Stimulated activated naive B cell treated with anti-CD40 and anti-IgM and Interleukin-4, amounts not matched to agents 10 μg/mL and 1 μg/mL and 100 μg/mL, for 72 hours (primary cell): ENCODE results near the gene NFYC.

Experiments
- ATAC-seq, 2 donors: fragments of 150-1000 bp; cut with Tn5 transposase; replicated peaks; 2 replicates each; pipeline ENCODE4 v1.10.0; 2021; ENCODE audit warnings: moderate library complexity in 1 of 2
- DNase-seq: peaks from one replicate; pipeline ENCODE4 v3.0.0; 2021
- H3K27ac Mint-ChIP-seq: one replicate; pipeline ENCODE4 v1.8.0; 2022; ENCODE audit warnings: mild to moderate bottlenecking, mixed read lengths
- H3K27me3 Mint-ChIP-seq, 2 donors: one replicate each; pipeline ENCODE4 v1.8.0; 2022; ENCODE audit warnings: mixed read lengths in 2 of 2
- H3K36me3 Mint-ChIP-seq, 2 donors: one replicate each; pipeline ENCODE4 v1.8.0; 2022; ENCODE audit warnings: mixed read lengths in 2 of 2, mild to moderate bottlenecking in 1 of 2
- H3K4me1 Mint-ChIP-seq, 2 donors: one replicate each; pipeline ENCODE4 v1.8.0; 2022; ENCODE audit warnings: mixed read lengths in 2 of 2, mild to moderate bottlenecking in 1 of 2
- H3K4me3 Mint-ChIP-seq, 2 donors: one replicate each; pipeline ENCODE4 v1.8.0; 2022; ENCODE audit warnings: mild to moderate bottlenecking in 2 of 2, mixed read lengths in 2 of 2, moderate library complexity in 1 of 2
- H3K9me3 Mint-ChIP-seq, 2 donors: one replicate each; pipeline ENCODE4 v1.8.0; 2022; ENCODE audit warnings: mixed read lengths in 2 of 2, mild to moderate bottlenecking in 1 of 2

NFYC gene

DNA sequence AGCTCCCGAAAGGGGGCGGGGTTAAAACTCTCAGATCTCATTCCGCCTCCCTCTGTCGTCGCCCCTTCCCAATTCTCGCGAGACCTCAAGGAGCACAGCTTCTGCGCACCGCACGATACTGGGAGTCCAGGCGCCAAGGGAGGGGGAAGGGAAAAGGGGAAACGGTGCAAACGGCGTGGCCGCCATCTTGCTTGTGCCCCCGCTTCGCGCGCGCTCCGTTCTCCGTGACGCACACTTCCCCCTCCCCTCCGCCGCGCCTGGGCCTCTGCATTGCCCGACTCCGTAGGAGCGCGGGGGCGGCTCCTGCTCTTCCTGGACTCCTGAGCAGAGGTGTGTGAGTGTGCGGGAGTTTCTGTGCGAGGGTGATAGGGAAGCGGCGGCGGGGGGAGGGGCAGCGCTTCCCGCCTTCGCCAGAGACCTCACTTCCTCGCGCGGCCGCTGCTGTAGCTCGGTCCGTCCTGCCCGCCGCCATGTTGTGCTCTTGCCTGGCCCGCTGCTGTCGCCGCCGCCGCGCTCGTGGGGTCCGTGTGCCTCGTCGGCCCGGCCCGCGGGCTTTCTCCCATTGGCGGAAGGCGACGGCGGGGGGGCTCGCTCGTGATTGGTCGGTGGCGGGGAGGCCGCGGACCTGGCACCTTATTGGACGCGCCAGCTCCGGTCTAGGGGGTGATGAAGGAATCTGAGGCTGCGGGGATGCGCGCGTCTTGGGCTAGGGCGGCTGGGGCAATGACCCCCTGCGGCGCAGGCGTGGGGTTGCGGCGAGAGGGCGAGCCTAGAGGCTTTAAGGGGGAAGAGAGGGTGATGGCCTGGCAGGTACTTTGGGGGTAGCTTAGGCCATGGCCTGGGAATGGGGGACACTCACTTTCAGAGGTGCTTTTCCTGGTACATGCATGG is at the start of gene NFYC:
TSS of gene NFYC (plus strand) at position 167 of the 891 bp plus-strand sequence. CDS start 47,140 bp downstream, outside the sequence.
- DNase-seq (peak; percentile 97), ATAC-seq (peak; percentile 86 to 89)
- Mint-ChIP-seq H3K36me3 (peaks cover 12 to 29% of the 10 kb centered on the region in 2 donors), H3K4me1 (peaks cover 30 to 56% of the 10 kb centered on the region in 2 donors), H3K4me3 (peak within 1 kb of the TSS; percentile 85 to 91), H3K27ac (peak within 1 kb of the TSS; percentile 100), H3K27me3 (no peaks in the 10 kb centered on the region), H3K9me3 (peaks cover 0 to 3% of the 10 kb centered on the region in 2 donors)

DNA sequence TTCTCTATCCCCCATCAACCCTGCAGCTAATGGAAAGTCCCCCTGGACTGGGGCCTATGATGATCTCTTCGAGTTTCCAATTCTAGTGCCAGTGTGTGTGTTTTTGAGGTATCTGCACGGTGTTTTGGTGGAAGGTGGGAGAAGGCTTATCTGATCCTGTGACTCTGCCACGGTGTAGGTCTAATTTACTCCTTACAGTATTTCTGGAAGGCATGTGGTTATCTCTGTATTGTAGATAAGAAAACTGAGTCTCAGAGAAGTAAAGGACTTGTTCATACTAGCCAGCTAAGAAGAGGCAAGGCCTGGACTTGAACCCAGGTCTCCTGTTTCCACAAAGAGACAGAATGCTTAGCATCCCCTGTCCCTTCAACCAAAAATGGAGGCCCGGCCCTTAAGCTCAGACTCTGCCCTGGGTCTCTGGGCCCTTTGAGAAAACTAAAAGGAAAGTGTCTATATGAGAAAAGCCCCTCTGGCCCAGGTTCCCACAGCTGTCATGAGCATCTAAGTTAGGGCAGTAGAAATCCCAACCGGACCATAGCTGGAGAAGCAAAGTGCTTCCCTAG is 46.3 kb upstream of the NFYC start:
- no peak overlapping the region for H3K4me3 Mint-ChIP-seq

DNA sequence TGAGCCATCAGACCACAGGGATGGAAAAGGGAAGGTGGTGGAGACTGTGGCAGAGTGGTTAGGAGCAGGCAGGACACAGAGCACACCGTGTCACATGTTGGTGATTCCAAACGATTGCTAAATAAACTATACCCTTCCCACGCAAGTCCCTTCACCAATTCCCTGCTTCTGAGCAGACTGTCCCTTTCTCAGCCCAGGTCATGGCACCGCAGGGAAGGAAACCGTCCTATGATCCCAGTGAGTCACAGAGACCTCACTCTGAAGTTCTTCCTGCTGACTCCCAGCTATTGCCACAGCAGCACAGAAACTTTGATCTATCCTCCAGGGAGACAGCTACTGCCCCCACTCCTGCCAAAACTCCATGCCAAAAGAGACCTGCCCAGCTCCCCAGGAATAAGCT is 45.2 kb upstream of the NFYC start:
- no peaks in the 10 kb centered on the region for H3K9me3 Mint-ChIP-seq
- peaks cover 0 to 3% of the 10 kb centered on the region in 2 donors for H3K27me3 Mint-ChIP-seq
- H3K27ac Mint-ChIP-seq: no peak overlapping the region
- no peak for ATAC-seq
- H3K4me3 Mint-ChIP-seq: no peak overlapping the region
- DNase-seq: no peak
- peaks cover 0 to 6% of the 10 kb centered on the region in 2 donors for H3K4me1 Mint-ChIP-seq
- H3K36me3 Mint-ChIP-seq: no peaks in the 10 kb centered on the region

More for the DNA sequence above, 46.3 kb upstream of the NFYC start:
- ATAC-seq (no peak), DNase-seq (no peak)
- Mint-ChIP-seq H3K9me3 (no peaks in the 10 kb centered on the region), H3K27ac (no peak overlapping the region), H3K27me3 (peaks cover 0 to 3% of the 10 kb centered on the region in 2 donors), H3K36me3 (no peaks in the 10 kb centered on the region), H3K4me1 (peaks cover under 1 to 6% of the 10 kb centered on the region in 2 donors)

DNA sequence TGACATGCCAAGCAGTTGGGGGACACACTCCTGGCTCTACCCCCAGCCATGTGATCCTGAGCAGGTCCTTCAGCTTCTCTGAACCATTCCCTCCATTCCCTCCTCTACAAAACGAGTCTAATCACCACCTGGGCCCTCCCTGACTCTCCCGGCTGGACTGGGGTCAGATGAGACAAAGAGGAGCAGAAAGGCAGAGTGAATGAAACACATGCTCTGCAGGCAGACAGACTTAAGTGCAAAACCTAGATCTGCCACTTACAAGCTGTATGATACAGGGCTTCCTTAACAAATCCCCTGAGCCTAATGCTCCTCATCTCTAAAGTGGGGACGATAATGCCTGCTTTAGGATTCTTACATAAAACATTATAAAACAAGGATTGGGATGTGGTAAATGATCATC is 43.3 kb upstream of the NFYC start:
- no peaks in the 10 kb centered on the region for H3K36me3 Mint-ChIP-seq
- no peak for DNase-seq
- H3K27ac Mint-ChIP-seq: no peak overlapping the region
- no peak overlapping the region for H3K4me3 Mint-ChIP-seq
- H3K27me3 Mint-ChIP-seq: peaks cover 0 to 3% of the 10 kb centered on the region in 2 donors
- H3K4me1 Mint-ChIP-seq: peaks cover 0 to 6% of the 10 kb centered on the region in 2 donors
- H3K9me3 Mint-ChIP-seq: no peaks in the 10 kb centered on the region
- ATAC-seq: no peak

DNA sequence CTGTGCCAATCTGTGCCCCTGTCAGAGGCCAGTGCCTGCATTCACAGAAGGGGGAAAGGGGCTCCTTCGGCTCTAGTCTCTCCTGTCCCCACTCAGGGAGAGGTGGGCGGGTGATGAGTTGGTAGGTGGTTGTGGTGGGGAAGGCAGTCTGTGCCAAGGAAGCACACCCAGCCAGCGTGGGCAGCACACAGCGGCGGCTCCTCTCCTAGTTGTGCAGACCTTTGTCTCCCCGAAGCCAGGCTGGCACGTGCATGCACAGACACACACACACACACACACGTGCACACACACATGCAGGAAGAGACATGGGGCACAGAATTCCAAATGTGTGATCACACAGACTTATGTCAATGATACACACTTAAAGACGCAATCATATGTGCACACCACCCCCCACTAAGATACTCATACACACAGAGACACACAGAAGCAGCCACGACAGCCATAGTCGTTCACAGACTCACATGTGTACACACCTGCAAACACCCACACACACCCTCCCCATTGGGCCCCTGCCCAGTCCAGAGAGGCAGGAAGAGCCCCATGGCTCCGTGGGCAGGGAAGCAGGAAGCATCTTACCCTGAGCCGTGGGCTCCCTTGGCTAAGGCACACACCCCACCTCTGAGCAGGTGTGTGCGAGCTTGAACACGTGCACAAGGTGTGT is 42.4 kb upstream of the NFYC start:
- H3K36me3 Mint-ChIP-seq: no peaks in the 10 kb centered on the region
- ATAC-seq: no peak
- peak overlapping the region; percentile 32 for H3K27ac Mint-ChIP-seq
- no peaks in the 10 kb centered on the region for H3K9me3 Mint-ChIP-seq
- peaks cover 0 to 6% of the 10 kb centered on the region in 2 donors for H3K4me1 Mint-ChIP-seq
- H3K4me3 Mint-ChIP-seq: no peak overlapping the region
- H3K27me3 Mint-ChIP-seq: peaks cover under 1 to 3% of the 10 kb centered on the region in 2 donors
- no peak for DNase-seq

- Mint-ChIP-seq H3K27me3 (peaks cover 6 to 8% of the 10 kb centered on the region in 2 donors), H3K4me3 (no peak overlapping the region), H3K4me1 (peaks cover 1 to 9% of the 10 kb centered on the region in 2 donors), H3K9me3 (no peaks in the 10 kb centered on the region), H3K36me3 (no peaks in the 10 kb centered on the region), H3K27ac (peak overlapping the region; percentile 32)
- DNase-seq: no peak
- ATAC-seq: no peak
Observed at GRCh38 chr1:40649592-40649930, 41.9 kb upstream of the NFYC start.

GRCh38 chr1:40650075-40650474 is 41.4 kb upstream of the NFYC start:
- H3K4me1 Mint-ChIP-seq: peaks cover 2 to 12% of the 10 kb centered on the region in 2 donors
- peaks cover 9 to 10% of the 10 kb centered on the region in 2 donors for H3K27me3 Mint-ChIP-seq
- H3K4me3 Mint-ChIP-seq: no peak overlapping the region
- no peak overlapping the region for H3K27ac Mint-ChIP-seq
- no peaks in the 10 kb centered on the region for H3K36me3 Mint-ChIP-seq
- DNase-seq (no peak), ATAC-seq (peak; percentile 53 to 58)
- no peaks in the 10 kb centered on the region for H3K9me3 Mint-ChIP-seq

GRCh38 chr1:40651138-40651857 is 40.2 kb upstream of the NFYC start:
- no peak overlapping the region for H3K4me3 Mint-ChIP-seq
- H3K4me1 Mint-ChIP-seq: peaks cover 2 to 12% of the 10 kb centered on the region in 2 donors
- no peak overlapping the region for H3K27ac Mint-ChIP-seq
- H3K9me3 Mint-ChIP-seq: no peaks in the 10 kb centered on the region
- no peaks in the 10 kb centered on the region for H3K36me3 Mint-ChIP-seq
- DNase-seq: no peak
- no peak for ATAC-seq
- peaks cover 9 to 10% of the 10 kb centered on the region in 2 donors for H3K27me3 Mint-ChIP-seq

DNA sequence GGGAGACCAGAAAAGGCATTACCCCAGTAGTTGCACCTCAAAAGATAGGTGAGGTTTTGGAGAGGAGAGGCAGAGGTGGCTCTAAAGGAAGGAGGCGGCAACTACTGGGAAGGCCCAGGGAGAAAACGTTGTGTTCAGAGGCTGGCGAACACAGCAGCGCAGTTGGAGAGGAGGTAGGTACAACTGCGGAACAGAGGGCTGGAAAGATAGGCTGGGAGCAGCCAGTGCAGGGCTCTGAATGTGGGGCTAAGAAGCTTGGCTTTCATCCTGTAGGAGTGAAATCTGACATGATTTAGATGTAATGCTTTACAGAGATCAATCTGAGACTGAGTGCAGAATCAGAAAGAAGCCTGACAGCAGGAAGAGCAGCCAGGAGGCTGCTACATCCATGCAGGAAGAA is 39.0 kb upstream of the NFYC start:
- H3K4me3 Mint-ChIP-seq: no peak overlapping the region
- H3K4me1 Mint-ChIP-seq: peaks cover 2 to 12% of the 10 kb centered on the region in 2 donors
- H3K36me3 Mint-ChIP-seq: no peaks in the 10 kb centered on the region
- peaks cover 9 to 10% of the 10 kb centered on the region in 2 donors for H3K27me3 Mint-ChIP-seq
- no peak overlapping the region for H3K27ac Mint-ChIP-seq
- no peaks in the 10 kb centered on the region for H3K9me3 Mint-ChIP-seq
- DNase-seq (no peak), ATAC-seq (no peak)

DNA sequence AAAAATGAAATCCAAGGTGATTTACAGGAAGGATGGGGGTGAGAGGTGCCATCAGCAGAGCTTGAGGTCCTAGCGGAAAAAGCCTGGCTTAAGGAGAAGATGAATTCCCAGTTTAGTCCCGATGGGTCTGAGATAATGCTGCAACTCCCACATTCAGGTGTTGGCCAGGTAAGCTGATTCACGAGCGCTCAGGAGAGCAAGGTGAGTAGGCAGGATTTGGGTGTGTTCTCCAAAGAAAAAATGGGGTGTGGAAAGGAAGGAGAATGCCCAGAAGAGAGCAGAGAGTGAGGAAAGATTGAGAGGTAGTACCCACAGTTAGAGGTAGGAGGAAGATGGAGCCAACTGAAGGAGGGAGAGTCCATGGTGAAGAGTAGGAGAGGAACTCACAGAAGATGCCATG is 38.5 kb upstream of the NFYC start:
- no peak for ATAC-seq
- Mint-ChIP-seq H3K36me3 (no peaks in the 10 kb centered on the region), H3K27ac (no peak overlapping the region), H3K27me3 (peaks cover 9 to 10% of the 10 kb centered on the region in 2 donors), H3K9me3 (no peaks in the 10 kb centered on the region), H3K4me3 (no peak overlapping the region), H3K4me1 (peaks cover 2 to 12% of the 10 kb centered on the region in 2 donors)
- DNase-seq: no peak

DNA sequence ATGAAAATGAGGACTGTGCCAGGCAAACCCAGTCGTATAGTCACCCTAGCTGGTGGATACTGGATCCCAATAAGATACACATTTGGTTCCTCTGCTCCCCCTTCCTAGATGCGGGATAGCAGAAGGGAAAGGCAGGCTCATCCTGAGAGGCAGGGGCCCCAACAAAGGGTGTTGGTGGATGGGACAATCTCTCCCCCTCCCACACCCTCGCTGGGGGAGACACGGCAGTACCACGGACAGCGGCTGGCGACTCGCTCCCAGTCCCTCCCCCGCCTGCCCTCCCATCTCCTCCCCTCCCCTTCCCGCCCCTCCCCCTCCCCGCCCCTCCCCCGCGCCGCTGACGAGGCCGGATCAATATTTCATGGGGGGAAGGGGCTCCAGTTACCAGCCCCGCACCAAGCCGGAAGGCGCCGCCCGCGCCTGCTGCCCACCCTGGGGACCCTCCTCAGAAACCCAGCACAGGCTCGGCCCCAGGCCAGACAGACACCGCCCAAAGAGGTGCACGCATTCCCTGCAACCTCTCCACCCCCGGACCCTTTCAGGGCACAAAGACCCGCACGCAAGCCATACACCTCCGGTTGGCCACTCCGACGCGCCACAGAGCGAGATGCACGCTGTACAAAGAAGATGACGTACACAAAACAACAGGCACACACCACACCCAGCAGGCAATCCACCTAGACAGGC is 37.5 kb upstream of the NFYC start:
- Mint-ChIP-seq H3K4me1 (peaks cover 2 to 12% of the 10 kb centered on the region in 2 donors), H3K9me3 (no peaks in the 10 kb centered on the region), H3K36me3 (no peaks in the 10 kb centered on the region), H3K4me3 (no peak overlapping the region), H3K27ac (no peak overlapping the region), H3K27me3 (peaks cover 7 to 10% of the 10 kb centered on the region in 2 donors)
- DNase-seq (no peak), ATAC-seq (no peak)

DNA sequence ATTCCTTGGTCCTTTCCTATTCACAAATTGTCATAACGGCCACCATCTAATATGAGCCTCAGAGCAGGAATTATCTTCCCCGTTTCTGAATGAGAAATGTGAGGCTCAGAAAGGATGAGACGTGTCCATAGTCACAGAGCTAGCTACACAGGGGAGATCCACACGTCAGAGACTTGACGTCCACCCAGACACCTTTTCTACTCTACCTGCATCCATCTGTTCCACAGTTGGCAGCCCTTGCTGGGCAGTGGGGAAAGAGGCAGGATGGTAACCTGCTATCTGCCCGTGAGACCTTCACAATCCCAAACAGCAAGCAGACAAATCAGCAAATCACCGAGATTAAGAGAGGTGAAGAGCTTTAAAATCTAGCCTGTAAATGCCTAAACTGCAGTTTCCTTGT is 34.5 kb upstream of the NFYC start:
- no peaks in the 10 kb centered on the region for H3K36me3 Mint-ChIP-seq
- no peak overlapping the region for H3K27ac Mint-ChIP-seq
- DNase-seq (no peak), ATAC-seq (no peak)
- no peaks in the 10 kb centered on the region for H3K9me3 Mint-ChIP-seq
- H3K27me3 Mint-ChIP-seq: peaks cover 7 to 10% of the 10 kb centered on the region in 2 donors
- H3K4me1 Mint-ChIP-seq: peaks cover 2 to 6% of the 10 kb centered on the region in 2 donors
- H3K4me3 Mint-ChIP-seq: no peak overlapping the region

DNA sequence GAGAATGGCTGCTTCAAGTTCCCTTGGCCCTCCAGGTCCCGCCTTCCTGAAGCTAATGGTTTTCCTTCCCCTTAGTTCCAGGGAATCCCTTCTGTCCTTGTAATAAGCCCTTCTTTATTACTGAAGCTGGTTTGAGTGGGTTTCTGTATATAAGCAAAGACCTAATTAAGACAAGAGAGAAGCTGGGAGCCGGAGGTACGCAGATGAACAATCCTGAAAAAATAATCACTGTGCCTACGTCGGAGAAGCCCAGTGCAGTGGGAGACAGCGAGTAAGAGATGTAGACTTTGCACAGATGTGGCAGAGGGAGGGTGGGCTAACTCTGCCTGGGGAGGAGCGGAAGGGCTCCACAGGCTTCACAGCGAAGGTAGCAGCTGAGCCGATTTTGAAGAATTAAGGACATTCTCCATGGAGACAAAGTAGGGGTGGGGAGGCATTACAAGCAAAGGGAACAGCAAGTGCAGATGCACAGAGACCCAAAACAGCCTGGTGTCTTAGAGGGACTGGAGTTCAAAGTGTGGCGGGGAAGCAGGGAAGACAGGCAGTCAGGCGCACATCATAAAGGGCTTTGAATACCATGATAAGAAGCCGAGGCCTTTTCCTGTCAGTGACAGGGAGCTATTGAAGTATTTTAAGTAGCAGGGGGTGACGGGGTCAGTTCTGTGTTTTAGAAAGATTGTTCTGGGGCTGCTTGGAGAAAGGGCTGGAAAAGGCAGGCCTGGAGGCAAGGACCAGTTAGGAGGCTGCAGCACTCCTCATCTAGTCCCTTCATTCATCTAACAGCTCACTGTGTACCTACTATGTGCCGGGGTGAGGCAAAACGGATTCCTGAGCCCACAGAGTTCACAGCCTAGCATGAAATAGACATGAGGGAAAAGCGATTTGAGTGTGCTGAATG is 32.5 kb upstream of the NFYC start:
- Mint-ChIP-seq H3K4me1 (peaks cover 14 to 20% of the 10 kb centered on the region in 2 donors), H3K36me3 (no peaks in the 10 kb centered on the region), H3K4me3 (no peak overlapping the region), H3K27ac (no peak overlapping the region), H3K9me3 (no peaks in the 10 kb centered on the region), H3K27me3 (peaks cover 7 to 10% of the 10 kb centered on the region in 2 donors)
- ATAC-seq (no peak), DNase-seq (no peak)
